Stimulated activated CD4-positive, alpha-beta T cell treated with anti-CD3 and anti-CD28 coated beads, Interleukin-1b, Interleukin-23, amount 100 ng/mL, for 1 hour (primary cell): ENCODE data around the gene SLC41A2.
"Not testable (repeated sequence)": the region's sequence is repeated elsewhere in the genome, so short reads cannot be mapped to it uniquely, and the experiment has no call there.

ENCODE experiments used
- DNase-seq, 2 donors: peaks; one replicate each; pipeline ENCODE4 v3.0.0-alpha.2; 2020; ENCODE audit warnings: low read depth in 2 of 2

SLC41A2 gene

GRCh38 chr12:104964167-104964855 is 6.2 kb upstream of the SLC41A2 start:
- DNase-seq: no peak

- no peak for DNase-seq
Observed at GRCh38 chr12:104963757-104964156, 5.7 kb upstream of the SLC41A2 start.

- DNase-seq: no peak
Observed at GRCh38 chr12:104960464-104960863, 2.4 kb upstream of the SLC41A2 start.

- no peak for DNase-seq
Observed at GRCh38 chr12:104959335-104959841, 1.3 kb upstream of the SLC41A2 start.

- no peak for DNase-seq
Observed at GRCh38 chr12:104958805-104959334, 780 bp upstream of the SLC41A2 start.

- no peak for DNase-seq
Observed at GRCh38 chr12:104957719-104958000, 430 bp downstream of the SLC41A2 start.

- no peak for DNase-seq
Observed at GRCh38 chr12:104956870-104957718, 996 bp downstream of the SLC41A2 start.

GRCh38 chr12:104955703-104956102 is 2.4 kb downstream of the SLC41A2 start:
- DNase-seq: no peak

GRCh38 chr12:104953323-104953722 is 4.8 kb downstream of the SLC41A2 start:
- no peak for DNase-seq

GRCh38 chr12:104952816-104953215 is 5.3 kb downstream of the SLC41A2 start:
- no peak for DNase-seq

- no peak for DNase-seq
Observed at GRCh38 chr12:104951759-104952509, 6.2 kb downstream of the SLC41A2 start.

- DNase-seq: not testable (repeated sequence)
Observed at GRCh38 chr12:104948716-104949115, 9.4 kb downstream of the SLC41A2 start.

GRCh38 chr12:104944252-104944651 is 13.8 kb downstream of the SLC41A2 start:
- no peak for DNase-seq

GRCh38 chr12:104943401-104943800 is 14.7 kb downstream of the SLC41A2 start:
- DNase-seq: not testable (repeated sequence)

- no peak for DNase-seq
Observed at GRCh38 chr12:104942075-104942474, 16.0 kb downstream of the SLC41A2 start.

- no peak for DNase-seq
Observed at GRCh38 chr12:104941454-104941853, 16.6 kb downstream of the SLC41A2 start.

- DNase-seq: no peak
Observed at GRCh38 chr12:104939089-104939488, 19.0 kb downstream of the SLC41A2 start.

GRCh38 chr12:104938371-104938770 is 19.7 kb downstream of the SLC41A2 start:
- DNase-seq: no peak

- no peak for DNase-seq
Observed at GRCh38 chr12:104935886-104936285, 22.2 kb downstream of the SLC41A2 start.

GRCh38 chr12:104933778-104934177 is 24.3 kb downstream of the SLC41A2 start:
- no peak for DNase-seq

GRCh38 chr12:104933128-104933527 is 25.0 kb downstream of the SLC41A2 start:
- DNase-seq: no peak
